HEK293 (cell line): ENCODE results near the gene SAMD8.

Experiments
- CTCF ChIA-PET: fragments of 350-600 bp; formaldehyde crosslinking; extraction: SDS; loops from one replicate; lab custom pipeline; 2021; ENCODE audit warnings: antibody characterized with exemption; lab: Yijun Ruan, JAX
- POLR2A ChIA-PET: fragments of 300-600 bp; formaldehyde crosslinking; extraction: SDS; loops from one replicate; lab custom pipeline; 2020; ENCODE audit warnings: antibody characterized with exemption, inconsistent platforms; lab: Yijun Ruan, JAX
- H3K27ac ChIP-seq: fragments of 200-500 bp; sonication (Bioruptor generic); 2 replicates; pipeline ENCODE4 v1.5.1; 2014; ENCODE audit warnings: low read depth, low read length, control low read depth, inconsistent platforms; ENCODE audit errors: extremely low read depth
- H3K36me3 ChIP-seq, 2 experiments: fragments of 200-500 bp in 1 of 2; sonication (Bioruptor generic) in 1 of 2; 1 replicate in 1 of 2; 2 replicates in 1 of 2; pipeline ENCODE4 v1.5.1; 2014 to 2017; ENCODE audit warnings: inconsistent platforms in 2 of 2, low read length in 2 of 2; ENCODE audit not compliant: control insufficient read depth in 2 of 2, insufficient read depth in 1 of 2
- H3K4me1 ChIP-seq: fragments of 200-500 bp; sonication (Bioruptor generic); 2 replicates; pipeline ENCODE4 v1.5.1; 2014; ENCODE audit warnings: mild to moderate bottlenecking, low read length, inconsistent platforms; ENCODE audit not compliant: control insufficient read depth, insufficient read depth
- H3K4me3 ChIP-seq: 2 replicates; pipeline ENCODE4 v1.5.1; 2011; ENCODE audit warnings: low read depth, mild to moderate bottlenecking, control low read depth, low read length, moderate library complexity
- H3K9me3 ChIP-seq: fragments of 200-500 bp; sonication (Bioruptor generic); 2 replicates; pipeline ENCODE4 v1.5.1; 2014; ENCODE audit warnings: low read depth, low read length, inconsistent platforms; ENCODE audit not compliant: control insufficient read depth, insufficient read depth
- IKZF3 ChIP-seq: fragments of 450-650 bp; IDR thresholded peaks from 2 replicates; pipeline ENCODE4 v1.5.0; 2018; ENCODE audit warnings: missing biosample characterization, mild to moderate bottlenecking, missing genetic modification characterization, moderate library complexity
- MYNN ChIP-seq: fragments of 450-650 bp; formaldehyde crosslinking; IDR thresholded peaks from 2 replicates; pipeline ENCODE4 v1.5.1; 2016; ENCODE audit warnings: missing biosample characterization, missing genetic modification characterization, borderline replicate concordance
- ZNF146 ChIP-seq: fragments of 450-650 bp; formaldehyde crosslinking; IDR thresholded peaks from 2 replicates; pipeline ENCODE4 v1.5.1; 2016; ENCODE audit warnings: missing biosample characterization, missing genetic modification characterization
- ZNF157 ChIP-seq: fragments of 450-650 bp; formaldehyde crosslinking; IDR thresholded peaks from 2 replicates; pipeline ENCODE4 v1.5.1; 2016; ENCODE audit warnings: missing biosample characterization, missing genetic modification characterization
- ZNF2 ChIP-seq: fragments of 450-650 bp; formaldehyde crosslinking; IDR thresholded peaks from 2 replicates; pipeline ENCODE4 v1.5.1; 2016; ENCODE audit warnings: missing biosample characterization, missing genetic modification characterization
- ZNF302 ChIP-seq: fragments of 450-650 bp; formaldehyde crosslinking; IDR thresholded peaks from 2 replicates; pipeline ENCODE4 v1.5.1; 2016; ENCODE audit warnings: missing biosample characterization, missing genetic modification characterization, low read depth
- ZNF341 ChIP-seq: fragments of 450-650 bp; formaldehyde crosslinking; IDR thresholded peaks from 2 replicates; pipeline ENCODE4; 2016; ENCODE audit warnings: low read depth, missing biosample characterization, missing genetic modification characterization
- ZNF350 ChIP-seq: fragments of 450-650 bp; formaldehyde crosslinking; IDR thresholded peaks from 2 replicates; pipeline ENCODE4 v1.5.0; 2017; ENCODE audit warnings: missing biosample characterization, mild to moderate bottlenecking, missing genetic modification characterization
- ZNF394 ChIP-seq: fragments of 450-650 bp; formaldehyde crosslinking; IDR thresholded peaks from 2 replicates; pipeline ENCODE4 v1.5.1; 2016; ENCODE audit warnings: missing biosample characterization, missing genetic modification characterization, mild to moderate bottlenecking, moderate library complexity, borderline replicate concordance
- ZNF549 ChIP-seq: fragments of 450-650 bp; IDR thresholded peaks from 2 replicates; pipeline ENCODE4 v1.5.1; 2018; ENCODE audit warnings: missing biosample characterization, missing genetic modification characterization, mild to moderate bottlenecking, inconsistent platforms, moderate library complexity
- ZNF585B ChIP-seq: fragments of 450-650 bp; formaldehyde crosslinking; IDR thresholded peaks from 2 replicates; pipeline ENCODE4 v1.5.1; 2016; ENCODE audit warnings: missing biosample characterization, missing genetic modification characterization
- ZNF660 ChIP-seq: fragments of 450-650 bp; IDR thresholded peaks from 2 replicates; pipeline ENCODE4 v1.5.1; 2018; ENCODE audit warnings: missing biosample characterization, mild to moderate bottlenecking, missing genetic modification characterization
- ZSCAN16 ChIP-seq: fragments of 450-650 bp; formaldehyde crosslinking; IDR thresholded peaks from 2 replicates; pipeline ENCODE4 v1.5.1; 2016; ENCODE audit warnings: missing biosample characterization, missing genetic modification characterization
- ZSCAN23 ChIP-seq: fragments of 450-650 bp; formaldehyde crosslinking; IDR thresholded peaks from 2 replicates; pipeline ENCODE4 v1.5.1; 2016; ENCODE audit warnings: missing biosample characterization, missing genetic modification characterization
- TF ChIP-seq, protein P1 (sequence below): fragments of 450-650 bp; formaldehyde crosslinking; IDR thresholded peaks from 2 replicates; pipeline ENCODE4 v1.5.1; 2016; ENCODE audit warnings: missing biosample characterization, missing genetic modification characterization, low read depth
- TF ChIP-seq, protein P2 (sequence below): fragments of 450-650 bp; formaldehyde crosslinking; IDR thresholded peaks from 2 replicates; pipeline ENCODE4 v1.5.1; 2016; ENCODE audit warnings: missing biosample characterization, missing genetic modification characterization
- TF ChIP-seq, protein P3 (sequence below): fragments of 450-650 bp; formaldehyde crosslinking; IDR thresholded peaks from 2 replicates; pipeline ENCODE4 v1.5.1; 2016; ENCODE audit warnings: missing biosample characterization, missing genetic modification characterization
- TF ChIP-seq, protein P4 (sequence below): fragments of 450-650 bp; formaldehyde crosslinking; IDR thresholded peaks from 2 replicates; pipeline ENCODE4 v1.5.1; 2016; ENCODE audit warnings: missing biosample characterization, missing genetic modification characterization
- TF ChIP-seq, protein P5 (sequence below): fragments of 450-650 bp; formaldehyde crosslinking; IDR thresholded peaks from 2 replicates; pipeline ENCODE4 v1.5.1; 2017; ENCODE audit warnings: missing biosample characterization, mild to moderate bottlenecking, missing genetic modification characterization, moderate library complexity

SAMD8 gene

DNA sequence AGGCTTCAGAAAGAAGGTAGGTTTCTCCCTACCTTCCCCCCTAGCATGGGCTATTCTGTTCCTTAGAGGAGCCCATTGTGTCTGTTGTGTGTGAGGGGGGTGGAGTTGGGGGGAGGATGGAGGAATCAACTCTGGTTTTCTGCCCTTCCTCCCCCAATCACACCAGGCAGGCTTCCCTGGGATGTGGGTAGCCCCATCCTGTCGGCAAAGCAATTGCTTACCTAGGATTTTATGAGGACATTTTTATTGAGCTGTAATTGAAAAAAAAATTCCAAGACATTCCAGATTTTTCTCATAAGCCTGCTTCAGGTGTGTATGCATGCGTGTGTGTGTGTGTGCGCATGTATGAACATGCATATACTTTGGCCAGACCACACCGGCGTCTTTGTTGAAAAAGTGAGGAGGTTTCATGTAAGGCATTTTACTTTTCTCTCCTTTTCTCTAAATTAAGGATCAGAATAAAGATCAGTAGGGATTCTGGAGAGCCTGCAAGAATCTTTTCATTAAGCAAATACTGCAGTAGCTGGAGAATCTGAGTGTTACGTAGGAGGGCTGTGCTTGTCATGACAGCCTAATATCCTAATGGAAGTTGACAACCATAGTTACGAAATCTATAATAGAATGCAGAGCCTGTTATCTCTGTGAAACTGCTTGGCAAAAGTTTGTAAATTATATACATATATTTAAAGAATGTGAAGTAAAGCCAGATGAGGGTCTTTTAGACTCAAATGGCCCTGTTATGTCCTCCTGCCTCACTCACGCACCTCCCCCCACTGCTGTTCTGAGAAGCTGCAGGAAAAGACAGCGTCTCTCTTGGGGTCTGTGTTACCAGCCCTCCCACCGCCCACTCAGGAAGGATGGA lies 27.3 kb upstream of the SAMD8 start:
- Histone ChIP-seq H3K9me3 (no peaks in the 10 kb centered on the region), H3K27ac (no peak overlapping the region), H3K36me3 (no peaks in the 10 kb centered on the region), H3K4me1 (no peaks in the 10 kb centered on the region), H3K4me3 (no peak overlapping the region)
- CTCF ChIA-PET: no interaction called here
- POLR2A ChIA-PET: no interaction called here
- TF ChIP-seq ZNF302 (tag by site-specific recombination): no peak
- TF ChIP-seq ZNF341 (tag by site-specific recombination): peak; percentile 27; the same call in 1 of the 2 replicates

DNA sequence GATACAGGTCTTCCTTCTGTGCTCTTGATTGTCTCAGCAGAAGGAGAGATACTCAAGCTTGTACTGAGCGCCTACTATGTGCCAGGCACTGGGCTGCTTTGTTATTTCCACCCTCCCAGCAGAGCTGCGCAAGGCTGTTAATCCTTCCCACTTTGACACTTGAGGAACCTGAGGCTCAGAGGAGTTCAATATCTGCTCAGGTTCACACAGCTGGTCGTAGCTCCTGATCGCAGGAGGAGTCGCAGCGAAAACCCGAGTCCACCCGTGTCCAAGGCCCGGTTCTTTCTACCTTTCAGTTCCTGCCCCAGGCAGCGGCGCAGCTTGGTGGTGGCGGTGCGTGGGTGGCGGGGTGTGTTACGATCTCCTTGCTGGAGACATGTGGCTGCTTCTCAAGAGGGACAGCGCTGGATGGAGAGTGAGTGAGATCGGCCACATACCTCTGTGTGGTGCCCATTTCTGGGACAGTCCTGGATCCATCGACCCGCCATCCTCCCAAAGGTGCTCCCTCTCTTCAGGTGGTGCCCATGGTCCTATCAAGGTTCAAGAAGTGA lies 26.5 kb upstream of the SAMD8 start:
- ChIA-PET POLR2A (no interaction called here), CTCF (no interaction called here)
- Histone ChIP-seq H3K27ac (no peak overlapping the region), H3K4me1 (no peaks in the 10 kb centered on the region), H3K4me3 (no peak overlapping the region), H3K9me3 (no peaks in the 10 kb centered on the region), H3K36me3 (no peaks in the 10 kb centered on the region)
- TF ChIP-seq ZNF2 (tag by site-specific recombination) (0 out of 2 replicates have a peak, but pooled peaks have one; percentile 37), ZNF660 (tag by site-specific recombination) (no peak), ZSCAN23 (tag by site-specific recombination) (no peak), ZNF549 (no peak)
- TF ChIP-seq, protein P1, sequence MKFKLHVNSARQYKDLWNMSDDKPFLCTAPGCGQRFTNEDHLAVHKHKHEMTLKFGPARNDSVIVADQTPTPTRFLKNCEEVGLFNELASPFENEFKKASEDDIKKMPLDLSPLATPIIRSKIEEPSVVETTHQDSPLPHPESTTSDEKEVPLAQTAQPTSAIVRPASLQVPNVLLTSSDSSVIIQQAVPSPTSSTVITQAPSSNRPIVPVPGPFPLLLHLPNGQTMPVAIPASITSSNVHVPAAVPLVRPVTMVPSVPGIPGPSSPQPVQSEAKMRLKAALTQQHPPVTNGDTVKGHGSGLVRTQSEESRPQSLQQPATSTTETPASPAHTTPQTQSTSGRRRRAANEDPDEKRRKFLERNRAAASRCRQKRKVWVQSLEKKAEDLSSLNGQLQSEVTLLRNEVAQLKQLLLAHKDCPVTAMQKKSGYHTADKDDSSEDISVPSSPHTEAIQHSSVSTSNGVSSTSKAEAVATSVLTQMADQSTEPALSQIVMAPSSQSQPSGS (tag by site-specific recombination): no peak

DNA sequence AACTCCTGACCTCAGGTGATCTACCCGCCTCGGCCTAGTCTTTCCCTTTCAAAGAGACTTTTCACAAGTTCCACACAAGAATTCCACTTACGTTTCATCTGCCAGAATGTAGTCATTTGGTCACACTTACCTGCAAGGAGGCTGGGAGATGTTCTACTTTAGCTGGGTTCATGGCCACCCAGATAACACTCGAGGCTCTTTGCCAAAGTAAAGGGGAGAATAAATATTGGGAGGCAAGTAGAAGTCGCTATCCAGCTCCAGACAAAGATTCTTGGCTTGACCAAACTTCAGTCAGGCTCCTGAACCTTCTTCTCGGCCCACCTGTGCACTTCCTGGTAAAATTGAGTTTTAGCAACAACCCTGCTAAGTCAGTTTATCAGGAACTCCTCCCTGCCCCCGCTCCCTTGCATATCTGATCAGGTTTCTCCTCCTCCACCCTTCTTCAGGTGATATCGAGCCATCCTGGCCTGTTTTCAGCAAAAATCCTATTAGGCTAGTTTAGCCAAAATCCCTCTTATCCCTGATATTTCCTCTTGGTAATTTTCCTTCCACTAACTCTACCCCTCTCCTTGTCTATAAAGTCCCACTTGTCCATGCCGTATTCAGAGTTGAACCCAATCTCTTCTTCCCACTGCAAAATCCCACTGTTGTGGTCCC lies 25.1 kb upstream of the SAMD8 start:
- Histone ChIP-seq H3K4me1 (no peaks in the 10 kb centered on the region), H3K9me3 (no peaks in the 10 kb centered on the region), H3K27ac (no peak overlapping the region), H3K36me3 (no peaks in the 10 kb centered on the region), H3K4me3 (no peak overlapping the region)
- POLR2A ChIA-PET: no interaction called here
- CTCF ChIA-PET: no interaction called here
- TF ChIP-seq ZNF157: no peak
- TF ChIP-seq, protein P2, sequence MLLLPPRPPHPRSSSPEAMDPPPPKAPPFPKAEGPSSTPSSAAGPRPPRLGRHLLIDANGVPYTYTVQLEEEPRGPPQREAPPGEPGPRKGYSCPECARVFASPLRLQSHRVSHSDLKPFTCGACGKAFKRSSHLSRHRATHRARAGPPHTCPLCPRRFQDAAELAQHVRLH (tag by site-specific recombination): no peak
- TF ChIP-seq IKZF3: no peak
- TF ChIP-seq ZNF146 (tag by site-specific recombination): no peak
- TF ChIP-seq ZNF585B: no peak

DNA sequence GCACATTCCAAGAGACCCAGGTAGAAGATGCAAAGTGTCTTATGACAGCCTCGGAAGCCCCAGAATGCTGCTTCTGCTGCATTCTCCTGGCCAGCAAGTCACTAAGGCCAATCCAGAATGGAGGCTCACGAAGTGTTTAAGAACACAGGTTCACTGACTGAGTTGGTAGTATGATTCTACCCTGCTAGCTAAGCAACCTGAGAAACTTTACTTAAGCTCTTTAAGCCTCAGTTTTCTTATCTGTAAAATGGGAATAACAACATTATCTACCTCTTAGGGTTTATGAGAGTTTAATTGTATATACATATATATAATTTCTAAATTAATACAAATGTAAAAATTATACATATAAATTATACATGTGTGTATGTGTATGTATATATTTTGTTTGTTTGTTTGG lies 22.8 kb upstream of the SAMD8 start:
- Histone ChIP-seq H3K36me3 (no peaks in the 10 kb centered on the region), H3K9me3 (no peaks in the 10 kb centered on the region), H3K4me1 (no peaks in the 10 kb centered on the region), H3K27ac (no peak overlapping the region), H3K4me3 (no peak overlapping the region)
- CTCF ChIA-PET: interaction anchor here (0.6 kb wide), 1 partner anchor 35 kb away, joined by 3 read pairs; no protein-coding TSS in a partner anchor
- POLR2A ChIA-PET: no interaction called here
- TF ChIP-seq ZNF2 (tag by site-specific recombination) (no peak), ZSCAN16 (no peak), MYNN (tag by site-specific recombination) (no peak), ZNF350 (tag by site-specific recombination) (no peak), ZNF394 (no peak)
- TF ChIP-seq, protein P3, sequence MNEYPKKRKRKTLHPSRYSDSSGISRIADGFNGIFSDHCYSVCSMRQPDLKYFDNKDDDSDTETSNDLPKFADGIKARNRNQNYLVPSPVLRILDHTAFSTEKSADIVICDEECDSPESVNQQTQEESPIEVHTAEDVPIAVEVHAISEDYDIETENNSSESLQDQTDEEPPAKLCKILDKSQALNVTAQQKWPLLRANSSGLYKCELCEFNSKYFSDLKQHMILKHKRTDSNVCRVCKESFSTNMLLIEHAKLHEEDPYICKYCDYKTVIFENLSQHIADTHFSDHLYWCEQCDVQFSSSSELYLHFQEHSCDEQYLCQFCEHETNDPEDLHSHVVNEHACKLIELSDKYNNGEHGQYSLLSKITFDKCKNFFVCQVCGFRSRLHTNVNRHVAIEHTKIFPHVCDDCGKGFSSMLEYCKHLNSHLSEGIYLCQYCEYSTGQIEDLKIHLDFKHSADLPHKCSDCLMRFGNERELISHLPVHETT (tag by site-specific recombination): no peak
- TF ChIP-seq, protein P4, sequence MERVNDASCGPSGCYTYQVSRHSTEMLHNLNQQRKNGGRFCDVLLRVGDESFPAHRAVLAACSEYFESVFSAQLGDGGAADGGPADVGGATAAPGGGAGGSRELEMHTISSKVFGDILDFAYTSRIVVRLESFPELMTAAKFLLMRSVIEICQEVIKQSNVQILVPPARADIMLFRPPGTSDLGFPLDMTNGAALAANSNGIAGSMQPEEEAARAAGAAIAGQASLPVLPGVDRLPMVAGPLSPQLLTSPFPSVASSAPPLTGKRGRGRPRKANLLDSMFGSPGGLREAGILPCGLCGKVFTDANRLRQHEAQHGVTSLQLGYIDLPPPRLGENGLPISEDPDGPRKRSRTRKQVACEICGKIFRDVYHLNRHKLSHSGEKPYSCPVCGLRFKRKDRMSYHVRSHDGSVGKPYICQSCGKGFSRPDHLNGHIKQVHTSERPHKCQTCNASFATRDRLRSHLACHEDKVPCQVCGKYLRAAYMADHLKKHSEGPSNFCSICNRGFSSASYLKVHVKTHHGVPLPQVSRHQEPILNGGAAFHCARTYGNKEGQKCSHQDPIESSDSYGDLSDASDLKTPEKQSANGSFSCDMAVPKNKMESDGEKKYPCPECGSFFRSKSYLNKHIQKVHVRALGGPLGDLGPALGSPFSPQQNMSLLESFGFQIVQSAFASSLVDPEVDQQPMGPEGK: no peak
- TF ChIP-seq, protein P5, sequence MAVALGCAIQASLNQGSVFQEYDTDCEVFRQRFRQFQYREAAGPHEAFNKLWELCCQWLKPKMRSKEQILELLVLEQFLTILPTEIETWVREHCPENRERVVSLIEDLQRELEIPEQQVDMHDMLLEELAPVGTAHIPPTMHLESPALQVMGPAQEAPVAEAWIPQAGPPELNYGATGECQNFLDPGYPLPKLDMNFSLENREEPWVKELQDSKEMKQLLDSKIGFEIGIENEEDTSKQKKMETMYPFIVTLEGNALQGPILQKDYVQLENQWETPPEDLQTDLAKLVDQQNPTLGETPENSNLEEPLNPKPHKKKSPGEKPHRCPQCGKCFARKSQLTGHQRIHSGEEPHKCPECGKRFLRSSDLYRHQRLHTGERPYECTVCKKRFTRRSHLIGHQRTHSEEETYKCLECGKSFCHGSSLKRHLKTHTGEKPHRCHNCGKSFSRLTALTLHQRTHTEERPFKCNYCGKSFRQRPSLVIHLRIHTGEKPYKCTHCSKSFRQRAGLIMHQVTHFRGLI: no peak
